HepG2 (cell line): ENCODE measurements around the gene ZNF100. TPM values are rescaled to one million over a fixed set of nuclear protein-coding genes. Genes with fewer than 3 reads are reported as not detected.

Source experiments
- CREB1 ChIP-seq, 2 experiments: fragments of 450-650 bp in 1 of 2; IDR thresholded peaks; 2 replicates each; pipeline ENCODE4 v1.6.1; 2016 to 2017; ENCODE audit warnings: control low read depth in 1 of 2, mild to moderate bottlenecking in 1 of 2, missing compliant biosample characterization in 1 of 2, missing genetic modification characterization in 1 of 2
- HES4 ChIP-seq: sonication (generic); formaldehyde crosslinking; IDR thresholded peaks from 2 replicates; pipeline ENCODE4 v1.9.0; 2021; ENCODE audit warnings: mild to moderate bottlenecking, missing genetic modification reagents, borderline replicate concordance
- HIVEP1 ChIP-seq: sonication (generic); formaldehyde crosslinking; IDR thresholded peaks from 2 replicates; pipeline ENCODE4 v1.4.0; 2020; ENCODE audit warnings: mild to moderate bottlenecking, missing genetic modification reagents
- JUN ChIP-seq: sonication (generic); formaldehyde crosslinking; IDR thresholded peaks from 2 replicates; pipeline ENCODE4 v1.4.0; 2020; ENCODE audit warnings: mild to moderate bottlenecking, missing genetic modification reagents
- KLF16 ChIP-seq, 2 experiments: sonication (generic) in 1 of 2; formaldehyde crosslinking in 1 of 2; IDR thresholded peaks; 2 replicates each; pipeline versions ENCODE4 v1.6.1 to v1.8.0; 2016 to 2023; ENCODE audit warnings: missing genetic modification reagents in 2 of 2, missing compliant biosample characterization in 1 of 2
- MYNN ChIP-seq: sonication (generic); formaldehyde crosslinking; IDR thresholded peaks from 2 replicates; pipeline ENCODE4 v1.4.0; 2020; ENCODE audit warnings: mild to moderate bottlenecking, low read depth, missing genetic modification reagents
- MZF1 ChIP-seq: sonication (generic); formaldehyde crosslinking; IDR thresholded peaks from 2 replicates; pipeline ENCODE4 v1.8.1; 2023; ENCODE audit warnings: mild to moderate bottlenecking, missing genetic modification reagents, borderline replicate concordance
- PHF5A ChIP-seq: IDR thresholded peaks from one replicate; pipeline ENCODE4 v1.6.1; 2018; ENCODE audit warnings: low read depth, missing genetic modification reagents; ENCODE audit not compliant: unreplicated experiment
- SATB2 ChIP-seq: sonication (generic); formaldehyde crosslinking; IDR thresholded peaks from 2 replicates; pipeline ENCODE4 v1.5.0; 2020; ENCODE audit warnings: missing genetic modification reagents
- SIX4 ChIP-seq: sonication (generic); formaldehyde crosslinking; IDR thresholded peaks from 2 replicates; pipeline ENCODE4 v1.4.0; 2020; ENCODE audit warnings: missing genetic modification reagents
- SRSF1 ChIP-seq: fragments of 200-400 bp; formaldehyde crosslinking; optimal IDR thresholded peaks from 2 replicates; pipeline ENCODE3; 2017; ENCODE audit warnings: mild to moderate bottlenecking, low read depth, low read length, moderate library complexity
- STAG1 ChIP-seq: sonication (generic); formaldehyde crosslinking; IDR thresholded peaks from 2 replicates; pipeline ENCODE4 v1.4.0; 2020; ENCODE audit warnings: missing genetic modification reagents
- TAF15 ChIP-seq: fragments of 200-400 bp; formaldehyde crosslinking; IDR thresholded peaks from one replicate; pipeline ENCODE4 v1.6.1; 2018; ENCODE audit warnings: mild to moderate bottlenecking, low read depth, low read length; ENCODE audit not compliant: poor library complexity, severe bottlenecking
- ZFP62 ChIP-seq: sonication (generic); formaldehyde crosslinking; IDR thresholded peaks from 2 replicates; pipeline ENCODE4 v1.4.0; 2020; ENCODE audit warnings: missing genetic modification reagents
- ZNF235 ChIP-seq: sonication (generic); formaldehyde crosslinking; IDR thresholded peaks from 2 replicates; pipeline ENCODE4 v1.8.1; 2023; ENCODE audit warnings: mild to moderate bottlenecking, missing genetic modification reagents, borderline replicate concordance
- ZNF460 ChIP-seq: sonication (generic); formaldehyde crosslinking; IDR thresholded peaks from 2 replicates; pipeline ENCODE4 v1.5.1; 2020; ENCODE audit warnings: missing genetic modification reagents, mild to moderate bottlenecking, borderline replicate concordance
- ZNF614 ChIP-seq: IDR thresholded peaks from 2 replicates; pipeline ENCODE4 v1.6.1; 2018; ENCODE audit warnings: missing biosample characterization, missing genetic modification reagents, inconsistent platforms, borderline replicate concordance
- ZNF713 ChIP-seq: sonication (generic); formaldehyde crosslinking; IDR thresholded peaks from 2 replicates; pipeline ENCODE4 v1.4.0; 2020; ENCODE audit warnings: mild to moderate bottlenecking, missing genetic modification reagents
- ZNF740 ChIP-seq: sonication (generic); formaldehyde crosslinking; IDR thresholded peaks from 2 replicates; pipeline ENCODE4 v1.4.0; 2020; ENCODE audit warnings: missing genetic modification reagents
- polyA plus RNA-seq, 8 experiments: library from polyadenylated mRNA; depleted of rRNA in 3 of 8; stranded (reverse) in 7 of 8; unstranded in 1 of 8; fragments of >200 nt; fragmentation: Illumina TruSeq in 4 of 8; extraction: Trizol in 4 of 8; gene quantifications; 2 replicates each; pipeline versions ENCODE4 v1.2.1 to v1.2.3, GENCODE V29; 2011 to 2016; ENCODE audit warnings: low read depth in 4 of 8, missing spikeins in 1 of 8, mixed read lengths in 1 of 8; ENCODE audit not compliant: insufficient read depth in 1 of 8
- total RNA-seq, 5 experiments: library from RNA; depleted of rRNA; stranded (reverse); fragments of >200 nt; fragmentation: Illumina TruSeq; extraction: Trizol; gene quantifications; 2 replicates each; pipeline ENCODE4 v1.2.3, GENCODE V29; 2016; ENCODE audit warnings: low read depth in 1 of 5
- TF ChIP-seq, protein P1 (sequence below): sonication (generic); formaldehyde crosslinking; IDR thresholded peaks from 2 replicates; pipeline ENCODE4 v1.4.0; 2020; ENCODE audit warnings: missing genetic modification reagents, borderline replicate concordance
- TF ChIP-seq, protein P2 (sequence below): sonication (generic); formaldehyde crosslinking; conservative IDR thresholded peaks from 2 replicates; pipeline ENCODE4 v1.4.0; 2020; ENCODE audit warnings: mild to moderate bottlenecking, missing genetic modification reagents, moderate library complexity
- TF ChIP-seq, protein P3 (sequence below): sonication (generic); formaldehyde crosslinking; IDR thresholded peaks from 2 replicates; pipeline ENCODE4 v1.8.0; 2022; ENCODE audit warnings: missing genetic modification reagents, low read depth, mild to moderate bottlenecking, borderline replicate concordance

ZNF100 gene
- total and polyA plus RNA-seq, 2 of the 13 experiments (the other 11 are each of a cell fraction or from before 2014, with no cell fraction given) = 2.5 to 11.4 TPM

GRCh38 chr19:21767065-21767800 is at the start of gene ZNF100 (continued):
- TF ChIP-seq SRSF1 (no peak), SIX4 (no peak), JUN (CRISPR knock-in tag) (no peak), PHF5A (CRISPR knock-in tag) (no peak), ZNF614 (no peak), MZF1 (no peak), MYNN (CRISPR knock-in tag) (no peak), HES4 (CRISPR knock-in tag) (no peak), SATB2 (CRISPR knock-in tag) (no peak), STAG1 (CRISPR knock-in tag) (no peak), ZNF713 (CRISPR knock-in tag) (no peak), CREB1 (IDR thresholded peaks at IDR 0.05) (no peak), CREB1 (CRISPR knock-in tag; IDR thresholded peaks at IDR 0.05) (no peak), ZFP62 (CRISPR knock-in tag) (no peak), HIVEP1 (CRISPR knock-in tag) (no peak), TAF15 (peak; percentile 49), ZNF235 (CRISPR knock-in tag) (peak; percentile 62; the same call in 1 of the 2 replicates), KLF16 (CRISPR knock-in tag; IDR thresholded peaks at IDR 0.05) (no peak), ZNF460 (CRISPR knock-in tag) (no peak), ZNF740 (CRISPR knock-in tag) (no peak)
- TF ChIP-seq, protein P1, sequence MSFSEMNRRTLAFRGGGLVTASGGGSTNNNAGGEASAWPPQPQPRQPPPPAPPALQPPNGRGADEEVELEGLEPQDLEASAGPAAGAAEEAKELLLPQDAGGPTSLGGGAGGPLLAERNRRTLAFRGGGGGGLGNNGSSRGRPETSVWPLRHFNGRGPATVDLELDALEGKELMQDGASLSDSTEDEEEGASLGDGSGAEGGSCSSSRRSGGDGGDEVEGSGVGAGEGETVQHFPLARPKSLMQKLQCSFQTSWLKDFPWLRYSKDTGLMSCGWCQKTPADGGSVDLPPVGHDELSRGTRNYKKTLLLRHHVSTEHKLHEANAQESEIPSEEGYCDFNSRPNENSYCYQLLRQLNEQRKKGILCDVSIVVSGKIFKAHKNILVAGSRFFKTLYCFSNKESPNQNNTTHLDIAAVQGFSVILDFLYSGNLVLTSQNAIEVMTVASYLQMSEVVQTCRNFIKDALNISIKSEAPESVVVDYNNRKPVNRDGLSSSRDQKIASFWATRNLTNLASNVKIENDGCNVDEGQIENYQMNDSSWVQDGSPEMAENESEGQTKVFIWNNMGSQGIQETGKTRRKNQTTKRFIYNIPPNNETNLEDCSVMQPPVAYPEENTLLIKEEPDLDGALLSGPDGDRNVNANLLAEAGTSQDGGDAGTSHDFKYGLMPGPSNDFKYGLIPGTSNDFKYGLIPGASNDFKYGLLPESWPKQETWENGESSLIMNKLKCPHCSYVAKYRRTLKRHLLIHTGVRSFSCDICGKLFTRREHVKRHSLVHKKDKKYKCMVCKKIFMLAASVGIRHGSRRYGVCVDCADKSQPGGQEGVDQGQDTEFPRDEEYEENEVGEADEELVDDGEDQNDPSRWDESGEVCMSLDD (CRISPR knock-in tag) = no peak
- TF ChIP-seq, protein P2, sequence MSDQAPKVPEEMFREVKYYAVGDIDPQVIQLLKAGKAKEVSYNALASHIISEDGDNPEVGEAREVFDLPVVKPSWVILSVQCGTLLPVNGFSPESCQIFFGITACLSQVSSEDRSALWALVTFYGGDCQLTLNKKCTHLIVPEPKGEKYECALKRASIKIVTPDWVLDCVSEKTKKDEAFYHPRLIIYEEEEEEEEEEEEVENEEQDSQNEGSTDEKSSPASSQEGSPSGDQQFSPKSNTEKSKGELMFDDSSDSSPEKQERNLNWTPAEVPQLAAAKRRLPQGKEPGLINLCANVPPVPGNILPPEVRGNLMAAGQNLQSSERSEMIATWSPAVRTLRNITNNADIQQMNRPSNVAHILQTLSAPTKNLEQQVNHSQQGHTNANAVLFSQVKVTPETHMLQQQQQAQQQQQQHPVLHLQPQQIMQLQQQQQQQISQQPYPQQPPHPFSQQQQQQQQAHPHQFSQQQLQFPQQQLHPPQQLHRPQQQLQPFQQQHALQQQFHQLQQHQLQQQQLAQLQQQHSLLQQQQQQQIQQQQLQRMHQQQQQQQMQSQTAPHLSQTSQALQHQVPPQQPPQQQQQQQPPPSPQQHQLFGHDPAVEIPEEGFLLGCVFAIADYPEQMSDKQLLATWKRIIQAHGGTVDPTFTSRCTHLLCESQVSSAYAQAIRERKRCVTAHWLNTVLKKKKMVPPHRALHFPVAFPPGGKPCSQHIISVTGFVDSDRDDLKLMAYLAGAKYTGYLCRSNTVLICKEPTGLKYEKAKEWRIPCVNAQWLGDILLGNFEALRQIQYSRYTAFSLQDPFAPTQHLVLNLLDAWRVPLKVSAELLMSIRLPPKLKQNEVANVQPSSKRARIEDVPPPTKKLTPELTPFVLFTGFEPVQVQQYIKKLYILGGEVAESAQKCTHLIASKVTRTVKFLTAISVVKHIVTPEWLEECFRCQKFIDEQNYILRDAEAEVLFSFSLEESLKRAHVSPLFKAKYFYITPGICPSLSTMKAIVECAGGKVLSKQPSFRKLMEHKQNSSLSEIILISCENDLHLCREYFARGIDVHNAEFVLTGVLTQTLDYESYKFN (CRISPR knock-in tag) = no peak
- TF ChIP-seq, protein P3, sequence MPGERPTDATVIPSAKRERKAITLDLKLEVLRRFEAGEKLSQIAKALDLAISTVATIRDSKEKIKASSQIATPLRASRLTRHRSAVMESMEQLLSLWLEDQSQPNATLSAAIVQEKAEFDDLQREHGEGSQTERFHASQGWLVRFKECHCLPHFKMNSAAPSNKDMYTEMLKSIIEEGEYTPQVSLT (CRISPR knock-in tag) = no peak
